GM19099 (cell line): ENCODE results near the gene PI16.

Experiments
- POLR2A ChIP-seq: IDR thresholded peaks from 3 replicates; pipeline ENCODE4 v1.6.1; 2011; ENCODE audit warnings: low read depth; ENCODE audit not compliant: insufficient read length; ENCODE audit errors: extremely low read depth

The PI16 gene

GRCh38 chr6:36954262-36954931 lies at the start of gene PI16:
Gene PI16, plus strand, starts transcription at chr6:36954738. Its CDS starts 23 bp downstream, at chr6:36954761.
- TF ChIP-seq POLR2A, result no peak

- no peak for TF ChIP-seq POLR2A
These were observed 49.6 kb upstream of the PI16 start for GRCh38 chr6:36904851-36905393.

GRCh38 chr6:36906539-36907325 lies 47.8 kb upstream of the PI16 start:
- TF ChIP-seq POLR2A, result no peak

GRCh38 chr6:36907781-36908180 lies 46.8 kb upstream of the PI16 start:
- TF ChIP-seq POLR2A, result no peak

- no peak for TF ChIP-seq POLR2A
These were observed 45.8 kb upstream of the PI16 start for GRCh38 chr6:36908747-36909146.

GRCh38 chr6:36912030-36912454 lies 42.5 kb upstream of the PI16 start:
- no peak for TF ChIP-seq POLR2A

- no peak for TF ChIP-seq POLR2A
These were observed 42.0 kb upstream of the PI16 start for GRCh38 chr6:36912586-36912985.

GRCh38 chr6:36913082-36913481 lies 41.5 kb upstream of the PI16 start:
- no peak for TF ChIP-seq POLR2A

GRCh38 chr6:36914227-36914794 lies 40.2 kb upstream of the PI16 start:
- no peak for TF ChIP-seq POLR2A

GRCh38 chr6:36915599-36915998 lies 38.9 kb upstream of the PI16 start:
- TF ChIP-seq POLR2A, result no peak

- no peak for TF ChIP-seq POLR2A
These were observed 38.4 kb upstream of the PI16 start for GRCh38 chr6:36916126-36916525.

- TF ChIP-seq POLR2A, result no peak
These were observed 36.9 kb upstream of the PI16 start for GRCh38 chr6:36917541-36918193.

- TF ChIP-seq POLR2A, result no peak
These were observed 34.5 kb upstream of the PI16 start for GRCh38 chr6:36920049-36920448.

GRCh38 chr6:36920546-36920945 lies 34.0 kb upstream of the PI16 start:
- TF ChIP-seq POLR2A, result no peak

- TF ChIP-seq POLR2A, result no peak
These were observed 30.4 kb upstream of the PI16 start for GRCh38 chr6:36924131-36924530.
